ENCODE measurements around the gene TUFM. TPM values are rescaled to one million over a fixed set of nuclear protein-coding genes. Genes with fewer than 3 reads are reported as not detected.
A peak's percentile ranks its signal among the peaks of the same experiment; 100 is the strongest.

The TUFM gene
- total RNA-seq, 1 donor from 2014 or later = 92.5 TPM

DNA sequence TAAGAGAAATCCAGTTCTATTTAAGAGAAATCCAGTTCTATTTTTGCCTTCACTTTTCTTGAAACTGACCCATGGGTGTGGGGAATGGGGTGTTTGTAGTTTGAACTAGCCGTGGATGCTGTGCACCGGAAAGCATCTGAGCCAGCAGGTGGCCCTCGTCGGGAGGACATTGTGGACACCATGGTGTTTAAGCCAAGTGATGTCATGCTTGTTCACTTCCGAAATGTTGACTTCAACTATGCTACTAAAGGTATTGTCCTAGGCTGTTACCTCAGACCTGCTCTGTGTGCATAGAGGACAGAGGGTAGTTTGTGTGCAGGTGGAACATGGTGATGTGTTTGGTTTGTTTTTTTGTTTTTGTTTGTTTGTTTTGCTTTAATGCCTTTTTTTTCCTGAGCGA is 20.0 kb downstream of the TUFM start:
- no peak for TF ChIP-seq CTCF (IDR thresholded peaks at IDR 0.05)
- Histone ChIP-seq H3K27ac (no peak overlapping the region), H3K36me3 (peaks cover 53 to 59% of the 10 kb centered on the region in 2 donors), H3K9me3 (no peaks in the 10 kb centered on the region), H3K4me3 (no peak overlapping the region), H3K27me3 (no peaks in the 10 kb centered on the region), H3K4me1 (peaks cover 0 to 20% of the 10 kb centered on the region in 2 donors)
- DNase-seq (ENCODE audit: low spot score in 2 of 2) = no peak
- intact Hi-C loops (cut with DNase I) = no loop called here

- peaks cover 0 to 20% of the 10 kb centered on the region in 2 donors for H3K4me1 ChIP-seq
- DNase-seq (ENCODE audit: low spot score in 2 of 2) = no peak
- TF ChIP-seq CTCF (IDR thresholded peaks at IDR 0.05) = no peak
- intact Hi-C loops (cut with DNase I) = loop anchor here (1.0 kb wide), 2 partner anchors 22 to 39 kb away; partner anchors contain the start of genes SH2B1 and TUFM
- no peaks in the 10 kb centered on the region for H3K27me3 ChIP-seq
- no peaks in the 10 kb centered on the region for H3K9me3 ChIP-seq
- peak overlapping the region; percentile 99 to 100 for H3K27ac ChIP-seq
- H3K36me3 ChIP-seq = peaks cover 38 to 44% of the 10 kb centered on the region in 2 donors
- peak overlapping the region; percentile 98 to 100 for H3K4me3 ChIP-seq
Observed at GRCh38 chr16:28824717-28824973, 21.5 kb downstream of the TUFM start.

- H3K27me3 ChIP-seq = no peaks in the 10 kb centered on the region
- peaks cover 33 to 39% of the 10 kb centered on the region in 2 donors for H3K36me3 ChIP-seq
- H3K4me3 ChIP-seq = peak overlapping the region; percentile 98 to 100
- peak; percentile 88 to 98 for DNase-seq (ENCODE audit: low spot score in 2 of 2)
- H3K9me3 ChIP-seq = no peaks in the 10 kb centered on the region
- H3K4me1 ChIP-seq = peaks cover 0 to 20% of the 10 kb centered on the region in 2 donors
- peak overlapping the region; percentile 99 to 100 for H3K27ac ChIP-seq
- intact Hi-C loops (cut with DNase I) = loop anchor here (1.0 to 2.0 kb wide), 4 partner anchors 22 to 126 kb away; partner anchors contain the start of genes NFATC2IP, RABEP2, SH2B1 and TUFM
- peak in 1 of 3 experiments; percentile 18 for TF ChIP-seq CTCF (IDR thresholded peaks at IDR 0.05)
Observed at GRCh38 chr16:28823873-28824716, 22.1 kb downstream of the TUFM start.

- Histone ChIP-seq H3K9me3 (no peaks in the 10 kb centered on the region), H3K4me3 (peak overlapping the region; percentile 98 to 100), H3K36me3 (peaks cover 27 to 31% of the 10 kb centered on the region in 2 donors), H3K27ac (peak overlapping the region; percentile 99 to 100), H3K4me1 (peaks cover 0 to 20% of the 10 kb centered on the region in 2 donors), H3K27me3 (no peaks in the 10 kb centered on the region)
- no peak for DNase-seq (ENCODE audit: low spot score in 2 of 2)
- TF ChIP-seq CTCF (IDR thresholded peaks at IDR 0.05) = no peak
- intact Hi-C loops (cut with DNase I) = loop anchor here (1.0 to 2.0 kb wide), 2 partner anchors 101 to 127 kb away; partner anchors contain the start of genes NFATC2IP and RABEP2
Observed at GRCh38 chr16:28823291-28823872, 22.8 kb downstream of the TUFM start.

- Histone ChIP-seq H3K36me3 (peaks cover 22 to 25% of the 10 kb centered on the region in 2 donors), H3K27ac (peak within 1 kb of the TSS; percentile 99 to 100), H3K4me3 (peak within 1 kb of the TSS; percentile 98 to 100), H3K4me1 (peaks cover 0 to 20% of the 10 kb centered on the region in 2 donors), H3K27me3 (no peaks in the 10 kb centered on the region), H3K9me3 (no peaks in the 10 kb centered on the region)
- intact Hi-C loops (cut with DNase I) = loop anchor here (1.0 to 2.0 kb wide), 2 partner anchors 102 to 128 kb away; partner anchors contain the start of genes NFATC2IP and RABEP2
- peak; percentile 50 to 95 for DNase-seq (ENCODE audit: low spot score in 2 of 2)
- TF ChIP-seq CTCF (IDR thresholded peaks at IDR 0.05) = peak in 1 of 3 experiments; percentile 50
Observed at GRCh38 chr16:28822520-28823290, 23.4 kb downstream of the TUFM start, which contains the start of gene ATXN2L. Gene ATXN2L (plus strand): TSS chr16:28822999. CDS start chr16:28823260, 261 bp downstream.

All from ascending aorta (tissue), 2 donors.